Testis (tissue), 2 donors: ENCODE measurements around the gene BEAN1.

ENCODE experiments used
- POLR2A ChIP-seq: fragments of 450-650 bp; IDR thresholded peaks from one replicate; pipeline ENCODE4 v1.6.1; 2017; ENCODE audit warnings: antibody characterized with exemption, mild to moderate bottlenecking, moderate library complexity
- TF ChIP-seq, protein P1 (sequence below), 3 experiments: fragments of 450-650 bp in 2 of 3; fragments of 200-600 bp in 1 of 3; sonication (generic) in 1 of 3; IDR thresholded peaks; one replicate each; pipeline ENCODE4 v1.5.1; 2016 to 2019; ENCODE audit warnings: antibody characterized with exemption in 3 of 3, mild to moderate bottlenecking in 2 of 3, moderate library complexity in 1 of 3

DNA sequence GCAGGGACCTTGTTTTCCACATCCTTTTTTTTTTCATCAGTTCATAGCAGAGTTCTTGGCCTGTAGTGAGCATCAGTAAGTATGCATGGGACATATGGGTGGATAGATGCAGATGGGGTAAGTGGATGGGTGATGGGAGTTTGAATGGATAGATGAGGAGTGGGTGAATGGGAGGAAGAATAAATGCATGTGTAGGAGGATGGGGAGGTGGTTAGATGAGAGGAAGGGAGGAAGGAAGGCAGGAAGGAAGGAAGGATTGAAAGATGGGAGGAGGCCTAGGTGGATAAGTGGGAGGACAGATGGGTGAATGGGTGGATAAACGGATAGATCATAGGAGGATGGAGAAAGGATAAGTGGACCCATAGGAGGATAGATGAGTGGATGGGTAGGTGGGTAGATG, 3.9 kb upstream of the BEAN1 start:
- TF ChIP-seq, protein P1, sequence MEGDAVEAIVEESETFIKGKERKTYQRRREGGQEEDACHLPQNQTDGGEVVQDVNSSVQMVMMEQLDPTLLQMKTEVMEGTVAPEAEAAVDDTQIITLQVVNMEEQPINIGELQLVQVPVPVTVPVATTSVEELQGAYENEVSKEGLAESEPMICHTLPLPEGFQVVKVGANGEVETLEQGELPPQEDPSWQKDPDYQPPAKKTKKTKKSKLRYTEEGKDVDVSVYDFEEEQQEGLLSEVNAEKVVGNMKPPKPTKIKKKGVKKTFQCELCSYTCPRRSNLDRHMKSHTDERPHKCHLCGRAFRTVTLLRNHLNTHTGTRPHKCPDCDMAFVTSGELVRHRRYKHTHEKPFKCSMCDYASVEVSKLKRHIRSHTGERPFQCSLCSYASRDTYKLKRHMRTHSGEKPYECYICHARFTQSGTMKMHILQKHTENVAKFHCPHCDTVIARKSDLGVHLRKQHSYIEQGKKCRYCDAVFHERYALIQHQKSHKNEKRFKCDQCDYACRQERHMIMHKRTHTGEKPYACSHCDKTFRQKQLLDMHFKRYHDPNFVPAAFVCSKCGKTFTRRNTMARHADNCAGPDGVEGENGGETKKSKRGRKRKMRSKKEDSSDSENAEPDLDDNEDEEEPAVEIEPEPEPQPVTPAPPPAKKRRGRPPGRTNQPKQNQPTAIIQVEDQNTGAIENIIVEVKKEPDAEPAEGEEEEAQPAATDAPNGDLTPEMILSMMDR (IDR thresholded peaks at IDR 0.05) = no peak
- TF ChIP-seq POLR2A = no peak
